ACHN (cell line): Measurements from ENCODE around the gene ARL3.
"Not testable (repeated sequence)": the region's sequence is repeated elsewhere in the genome, so short reads cannot be mapped to it uniquely, and the experiment has no call there.

Source experiments
- DNase-seq: peaks from one replicate; pipeline ENCODE4 v3.0.0-alpha.2; 2015
- in situ Hi-C: cut with HindIII; loops from 2 replicates; pipeline ENCODE4 v1.10.0; 2017; ENCODE audit warnings: low sequenced_read_pairs, low pct_ligation_motif_present, low pct_unique_long_range_greater_than_20kb

ARL3 gene

GRCh38 chr10:102741726-102742237 is 27.6 kb upstream of the ARL3 start:
- in situ Hi-C loops = no loop called here
- DNase-seq = no peak

- no peak for DNase-seq
- in situ Hi-C loops = no loop called here
These were observed 26.0 kb upstream of the ARL3 start for GRCh38 chr10:102740229-102740628.

- DNase-seq = no peak
- in situ Hi-C loops = no loop called here
These were observed 24.5 kb upstream of the ARL3 start for GRCh38 chr10:102738692-102739121.

- no peak for DNase-seq
- in situ Hi-C loops = no loop called here
These were observed 20.9 kb upstream of the ARL3 start for GRCh38 chr10:102735065-102735562.

GRCh38 chr10:102732661-102733060 is 18.5 kb upstream of the ARL3 start:
- in situ Hi-C loops = no loop called here
- DNase-seq = no peak

GRCh38 chr10:102731222-102731800 is 17.1 kb upstream of the ARL3 start:
- no peak for DNase-seq
- in situ Hi-C loops = no loop called here

GRCh38 chr10:102729029-102730026 is 15.1 kb upstream of the ARL3 start:
- peak; percentile 79 for DNase-seq
- in situ Hi-C loops = no loop called here

GRCh38 chr10:102727037-102727818 is 13.0 kb upstream of the ARL3 start:
- DNase-seq = no peak
- in situ Hi-C loops = no loop called here

- no peak for DNase-seq
- in situ Hi-C loops = no loop called here
These were observed 12.1 kb upstream of the ARL3 start for GRCh38 chr10:102726274-102726673.

- in situ Hi-C loops = no loop called here
- no peak for DNase-seq
These were observed 9.8 kb upstream of the ARL3 start for GRCh38 chr10:102723989-102724388.

- no peak for DNase-seq
- in situ Hi-C loops = no loop called here
These were observed 7.8 kb upstream of the ARL3 start for GRCh38 chr10:102721954-102722353.

- in situ Hi-C loops = no loop called here
- DNase-seq = no peak
These were observed 6.6 kb upstream of the ARL3 start for GRCh38 chr10:102720775-102721301.

- in situ Hi-C loops = no loop called here
- no peak for DNase-seq
These were observed 6.1 kb upstream of the ARL3 start for GRCh38 chr10:102720337-102720736.

- no peak for DNase-seq
- in situ Hi-C loops = no loop called here
These were observed 4.0 kb upstream of the ARL3 start for GRCh38 chr10:102718220-102718619.

- DNase-seq, in situ Hi-C loops: not testable (repeated sequence)
These were observed 2.8 kb upstream of the ARL3 start for GRCh38 chr10:102716900-102717565.

GRCh38 chr10:102715880-102716279 is 1.7 kb upstream of the ARL3 start:
- in situ Hi-C loops = no loop called here

GRCh38 chr10:102714621-102715455 is 641 bp upstream of the ARL3 start, which contains the start of gene SFXN2:
SFXN2 (plus strand) TSS chr10:102714636; CDS start chr10:102726637, 12,001 bp downstream.
- DNase-seq = no peak
- in situ Hi-C loops = no loop called here

More at GRCh38 chr10:102715880-102716279, 1.7 kb upstream of the ARL3 start:
- no peak for DNase-seq
